ENCODE data around the gene CELF4.
"Not testable (repeated sequence)": the region's sequence is repeated elsewhere in the genome, so short reads cannot be mapped to it uniquely, and the experiment has no call there.

Gene CELF4

DNA sequence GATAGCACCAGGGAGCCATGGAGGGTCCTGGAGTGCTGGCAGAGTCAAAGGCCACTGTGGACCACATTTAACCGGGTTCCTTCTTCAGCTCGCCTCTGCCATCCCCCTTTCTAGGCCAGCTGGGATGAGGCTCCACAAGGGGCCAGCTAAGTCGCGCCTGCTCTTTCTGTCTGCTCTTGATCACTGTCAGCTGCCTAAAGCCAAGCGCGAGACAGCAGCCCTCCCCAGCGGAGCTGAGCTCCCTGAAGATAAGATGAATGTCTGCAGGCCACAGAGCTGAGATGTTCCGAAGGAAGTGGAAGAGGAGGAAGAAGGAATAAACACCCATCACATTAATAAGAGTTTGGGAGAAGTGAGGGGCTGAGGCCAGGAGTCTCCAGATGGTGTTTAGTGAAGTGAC lies 99.6 kb downstream of the CELF4 start:
- no peak for DNase-seq (ENCODE audit: low read depth)

DNA sequence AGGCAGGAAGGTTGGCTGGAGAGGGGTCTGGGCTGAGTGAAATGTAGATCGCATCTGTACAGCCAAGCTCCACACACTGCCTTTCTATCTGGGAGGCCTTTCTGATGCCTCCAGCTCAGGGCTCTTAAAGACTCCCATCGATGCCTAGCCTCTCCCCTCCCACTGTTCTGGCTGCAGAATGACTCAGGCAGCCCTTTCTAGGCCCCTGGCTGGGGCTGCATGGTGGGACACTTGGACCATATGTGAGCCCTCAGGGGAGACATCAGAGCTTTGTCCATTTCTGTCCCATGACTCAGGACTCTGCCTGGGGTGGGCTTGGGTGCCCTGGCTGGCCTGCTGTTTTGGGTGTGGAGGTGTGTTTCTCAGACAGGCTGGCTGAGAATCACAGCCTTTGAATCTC lies 101.3 kb downstream of the CELF4 start:
- no peak for DNase-seq (ENCODE audit: low read depth)

DNA sequence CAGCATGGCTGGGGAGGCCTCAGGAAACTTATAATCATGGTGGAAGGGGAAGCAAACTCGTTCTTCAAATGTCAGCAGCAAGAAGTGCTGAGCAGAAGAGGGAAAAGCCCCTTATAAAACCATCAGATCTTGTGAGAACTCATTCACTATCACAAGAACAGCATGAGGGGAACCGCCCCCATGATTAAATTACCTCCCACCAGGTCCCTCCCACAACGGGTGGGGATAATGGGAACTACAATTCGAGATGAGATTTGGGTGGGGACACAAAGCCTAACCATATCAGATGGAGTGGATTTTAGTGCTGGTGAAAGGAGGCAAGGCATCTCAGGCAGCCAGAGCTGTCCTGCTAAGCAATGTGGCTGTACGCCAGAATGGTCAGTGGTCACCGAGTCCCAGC lies 104.3 kb downstream of the CELF4 start:
- not testable (repeated sequence) for DNase-seq (ENCODE audit: low read depth)

- no peak for DNase-seq (ENCODE audit: low read depth)
Observed at GRCh38 chr18:37460604-37461003, 105.0 kb downstream of the CELF4 start.

GRCh38 chr18:37458697-37459096 lies 106.9 kb downstream of the CELF4 start:
- DNase-seq (ENCODE audit: low read depth) = no peak

DNA sequence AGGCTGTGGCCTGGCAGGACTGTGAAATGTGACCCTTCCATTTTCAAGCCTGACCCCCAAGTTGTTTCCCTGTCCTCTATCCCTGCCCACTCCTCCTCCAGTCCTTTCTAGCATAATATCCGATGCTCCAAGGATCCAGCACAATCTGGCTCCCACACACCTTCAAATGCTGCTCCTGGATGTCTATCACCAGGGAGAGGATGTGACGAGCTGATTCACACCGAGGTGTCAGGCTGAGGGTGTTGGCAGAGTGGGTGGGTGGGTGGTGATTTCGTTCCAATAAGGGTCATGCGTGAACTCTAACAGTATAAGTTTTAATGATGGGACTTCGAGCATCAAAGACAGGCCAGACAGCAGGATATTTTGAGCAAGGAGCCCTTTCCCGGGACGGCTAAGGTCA lies 107.8 kb downstream of the CELF4 start:
- DNase-seq (ENCODE audit: low read depth) = no peak

- DNase-seq (ENCODE audit: low read depth) = no peak
Observed at GRCh38 chr18:37457341-37457740, 108.3 kb downstream of the CELF4 start.

GRCh38 chr18:37456873-37457272 lies 108.7 kb downstream of the CELF4 start:
- no peak for DNase-seq (ENCODE audit: low read depth)

- DNase-seq (ENCODE audit: low read depth) = no peak
Observed at GRCh38 chr18:37456395-37456794, 109.2 kb downstream of the CELF4 start.

- no peak for DNase-seq (ENCODE audit: low read depth)
Observed at GRCh38 chr18:37453752-37454151, 111.8 kb downstream of the CELF4 start.

DNA sequence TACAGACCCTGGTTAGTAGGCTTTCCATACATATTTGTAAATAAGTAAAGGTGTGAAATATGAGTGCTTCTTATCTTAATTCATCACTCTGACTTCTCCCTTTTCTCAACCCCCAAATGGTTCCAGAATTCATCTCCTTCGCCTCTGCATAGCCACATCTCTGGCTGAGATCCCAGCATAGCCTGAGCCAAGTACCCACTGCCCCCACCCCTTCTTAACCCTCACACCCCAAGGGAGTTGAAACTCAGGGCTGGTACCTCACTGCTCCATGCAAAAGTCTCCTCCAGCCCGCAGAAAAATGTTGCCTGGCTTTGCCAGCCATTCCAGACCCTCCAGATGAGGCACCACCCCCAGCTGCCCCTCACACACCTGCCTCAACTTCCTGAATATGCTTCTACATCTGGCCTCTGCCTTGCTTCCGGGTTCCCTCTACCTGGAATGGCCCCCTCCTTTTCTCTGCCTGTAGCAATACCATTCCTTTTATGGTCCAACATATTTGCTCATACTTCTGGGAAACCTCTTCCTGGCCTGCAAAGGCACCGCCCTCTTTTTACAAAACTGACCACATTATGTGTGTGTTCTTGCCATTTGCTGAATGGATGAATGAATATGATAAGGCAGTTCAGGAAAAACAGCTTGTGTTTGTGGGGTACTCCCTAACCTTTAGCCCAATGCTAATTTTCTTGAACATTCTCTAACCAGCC lies 112.8 kb downstream of the CELF4 start:
- no peak for DNase-seq (ENCODE audit: low read depth)

DNA sequence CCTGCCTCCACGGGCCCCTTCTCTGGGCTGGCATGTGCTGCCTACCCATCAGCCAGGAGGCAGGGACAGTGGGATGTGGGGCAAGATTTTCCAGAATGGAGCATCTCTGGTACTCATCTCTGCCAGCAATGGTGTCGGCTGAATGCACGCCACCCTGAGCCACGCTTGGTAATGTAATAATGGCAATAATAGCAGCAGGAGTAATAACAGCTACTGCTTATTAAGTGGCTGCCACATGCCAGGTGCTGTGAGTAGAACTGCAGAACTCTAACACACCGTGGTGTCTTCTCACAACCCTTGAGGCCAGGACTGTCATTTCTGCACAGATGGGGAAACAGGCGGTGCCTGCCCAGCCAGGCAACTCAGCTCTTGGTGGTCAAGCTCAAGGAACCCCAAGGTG lies 113.6 kb downstream of the CELF4 start:
- DNase-seq (ENCODE audit: low read depth) = no peak

DNA sequence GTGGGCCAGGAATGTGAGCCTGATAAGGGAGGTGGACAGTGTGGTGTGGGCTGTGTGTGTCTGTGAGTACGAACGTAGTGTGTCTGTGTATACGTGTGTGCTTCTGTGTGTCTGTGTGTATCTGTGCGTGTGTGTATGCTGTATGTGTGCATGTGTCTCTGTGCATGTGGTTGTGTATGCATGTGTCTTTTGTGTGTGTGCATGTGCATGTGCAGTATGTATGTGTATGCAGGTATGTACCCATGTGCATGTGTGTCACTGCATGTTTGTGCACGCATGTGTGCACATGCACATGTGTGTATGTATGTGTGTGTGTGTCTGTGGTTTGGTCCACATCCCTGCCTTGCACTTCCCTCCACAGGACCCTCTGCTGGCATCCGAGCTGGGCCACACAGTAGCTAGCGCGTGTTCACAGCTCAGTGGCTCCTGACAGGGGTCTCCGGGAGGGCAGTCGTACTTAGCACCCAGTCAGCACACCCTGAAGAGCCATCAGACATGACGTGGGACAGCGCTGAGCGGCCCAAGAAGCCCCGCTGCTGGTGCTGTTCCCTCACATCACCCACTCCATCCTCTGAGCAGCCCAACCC lies 114.3 kb downstream of the CELF4 start:
- DNase-seq (ENCODE audit: low read depth) = no peak

- DNase-seq (ENCODE audit: low read depth) = no peak
Observed at GRCh38 chr18:37450434-37451132, 115.0 kb downstream of the CELF4 start.

DNA sequence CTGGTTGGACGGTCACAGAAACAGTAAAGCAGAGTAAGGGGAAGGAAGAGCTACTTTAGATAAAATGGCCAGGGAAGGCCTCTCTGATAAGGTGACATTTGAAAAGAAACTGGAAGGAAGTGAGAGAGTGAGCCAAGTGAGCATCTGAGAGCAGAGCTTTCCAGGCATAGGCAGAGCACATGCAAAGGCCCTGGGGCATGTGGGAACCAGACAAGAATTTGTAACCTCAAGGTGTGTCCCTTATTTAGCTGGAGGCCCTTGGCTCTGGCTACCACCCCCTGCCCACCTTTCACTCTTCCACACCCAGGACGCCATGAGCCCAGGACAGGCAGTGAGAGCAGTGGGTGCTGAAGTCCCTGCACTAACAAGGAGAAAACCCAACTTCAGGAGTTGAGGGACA lies 116.0 kb downstream of the CELF4 start:
- no peak for DNase-seq (ENCODE audit: low read depth)

GRCh38 chr18:37448946-37449345 lies 116.7 kb downstream of the CELF4 start:
- DNase-seq (ENCODE audit: low read depth) = no peak

DNA sequence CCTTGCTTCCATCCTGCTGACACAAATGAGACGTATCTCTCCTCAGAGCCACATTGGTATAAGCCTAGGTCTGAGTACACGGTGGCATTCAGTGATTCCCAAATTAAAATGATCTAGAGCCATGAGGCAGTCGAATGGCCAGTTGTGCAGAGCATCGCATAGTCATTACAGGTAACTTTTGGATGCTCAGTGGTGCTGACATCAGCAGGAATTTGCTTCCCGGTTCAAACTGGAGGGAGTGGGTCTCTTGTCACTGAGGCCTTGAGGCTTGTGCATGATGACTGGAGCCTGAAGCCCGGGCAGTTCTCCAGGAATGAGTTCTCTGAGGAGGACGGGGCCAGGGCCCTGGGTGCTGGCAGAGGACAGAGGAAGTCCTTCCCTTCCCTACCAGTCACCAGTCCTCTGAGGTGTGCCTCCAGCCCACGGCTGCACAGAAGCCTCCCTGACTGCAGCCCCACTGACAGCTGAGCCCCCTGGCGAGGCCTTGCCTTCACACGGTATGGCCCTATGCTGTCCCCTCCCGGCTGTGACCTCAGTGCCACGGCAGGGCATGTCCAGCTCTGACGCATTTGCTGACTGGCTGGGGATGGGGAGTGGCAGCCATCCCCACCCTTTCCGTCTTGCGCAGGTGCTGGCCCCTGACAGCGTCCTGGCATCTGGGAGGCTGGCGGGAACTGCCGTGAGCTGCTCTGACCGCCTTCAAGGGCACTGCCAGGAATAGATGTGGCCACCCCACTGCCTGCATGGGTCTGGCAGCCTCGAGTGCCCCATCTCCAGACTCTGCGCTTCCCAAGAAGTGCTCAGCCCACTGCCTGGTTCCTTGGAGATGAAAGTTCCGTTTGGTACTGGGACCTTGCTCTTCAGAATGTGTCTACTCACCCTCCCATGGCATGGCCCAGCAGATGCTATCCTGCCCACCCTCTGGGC lies 117.4 kb downstream of the CELF4 start:
- DNase-seq (ENCODE audit: low read depth) = no peak

GRCh38 chr18:37445836-37446235 lies 119.8 kb downstream of the CELF4 start:
- DNase-seq (ENCODE audit: low read depth) = no peak

DNA sequence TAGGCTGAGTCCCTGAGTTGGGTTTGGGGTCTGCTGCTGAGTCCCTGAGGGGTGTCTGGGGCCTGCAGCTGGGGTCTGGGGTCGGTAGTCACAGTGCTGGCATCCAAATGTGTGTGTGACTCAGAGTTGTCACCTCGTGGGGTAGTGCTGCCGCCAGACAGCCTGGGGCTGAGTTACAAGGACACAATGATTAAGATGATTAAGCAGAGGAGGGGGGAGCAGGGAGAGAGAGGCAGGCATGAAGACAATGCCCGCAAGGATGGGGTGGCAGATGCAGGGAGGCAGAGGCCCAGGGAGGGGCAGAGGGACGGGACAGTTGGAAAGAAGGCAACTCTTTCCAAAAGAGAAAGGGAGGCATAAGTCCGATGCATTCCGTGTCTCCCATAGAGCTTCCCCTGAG lies 120.2 kb downstream of the CELF4 start:
- no peak for DNase-seq (ENCODE audit: low read depth)

- DNase-seq (ENCODE audit: low read depth) = no peak
Observed at GRCh38 chr18:37443325-37444055, 122.1 kb downstream of the CELF4 start.

- no peak for DNase-seq (ENCODE audit: low read depth)
Observed at GRCh38 chr18:37442477-37442876, 123.1 kb downstream of the CELF4 start.

GRCh38 chr18:37441821-37442220 lies 123.8 kb downstream of the CELF4 start:
- DNase-seq (ENCODE audit: low read depth) = no peak
